IPS-20b (cell line): ENCODE measurements around the gene KIAA0040.

Experiments
- H3K27ac ChIP-seq: one replicate; pipeline ENCODE4 v1.5.1; 2013; ENCODE audit warnings: low read length
- H3K27me3 ChIP-seq: 2 replicates; pipeline ENCODE4 v1.6.1; 2013; ENCODE audit warnings: mild to moderate bottlenecking, low read length, inconsistent platforms; ENCODE audit not compliant: insufficient read depth
- H3K36me3 ChIP-seq: 2 replicates; pipeline ENCODE4 v1.6.1; 2013; ENCODE audit warnings: low read depth, mild to moderate bottlenecking, inconsistent platforms, low read length, moderate library complexity; ENCODE audit not compliant: insufficient read depth
- H3K4me1 ChIP-seq: 2 replicates; pipeline ENCODE4 v1.6.1; 2013; ENCODE audit warnings: mild to moderate bottlenecking, control low read depth, inconsistent platforms, low read length, moderate library complexity; ENCODE audit not compliant: insufficient read depth
- H3K4me3 ChIP-seq: 2 replicates; pipeline ENCODE4 v1.5.1; 2013; ENCODE audit warnings: mild to moderate bottlenecking, low read length, inconsistent platforms
- H3K9ac ChIP-seq: 2 replicates; pipeline ENCODE4 v1.6.1; 2013; ENCODE audit warnings: low read depth, mild to moderate bottlenecking, inconsistent platforms, low read length, moderate library complexity
- H3K9me3 ChIP-seq: 2 replicates; pipeline ENCODE4 v1.6.1; 2013; ENCODE audit warnings: mild to moderate bottlenecking, low read depth, low read length, inconsistent platforms; ENCODE audit not compliant: insufficient read depth

The KIAA0040 gene

GRCh38 chr1:175192630-175193526 lies at the start of gene KIAA0040:
KIAA0040 (minus strand) TSS chr1:175192776; CDS start chr1:175161013, 31,763 bp downstream.
- H3K4me1 ChIP-seq, result peaks cover 6% of the 10 kb centered on the region; the same call in 1 of the 2 replicates
- H3K27ac ChIP-seq, result no peak within 1 kb of the TSS
- no peaks in the 10 kb centered on the region for H3K9me3 ChIP-seq
- peaks cover 47% of the 10 kb centered on the region for H3K27me3 ChIP-seq
- no peaks in the 10 kb centered on the region for H3K36me3 ChIP-seq
- H3K9ac ChIP-seq, result peak within 1 kb of the TSS; percentile 60; the same call in 1 of the 2 replicates
- H3K4me3 ChIP-seq, result peak within 1 kb of the TSS; percentile 86

DNA sequence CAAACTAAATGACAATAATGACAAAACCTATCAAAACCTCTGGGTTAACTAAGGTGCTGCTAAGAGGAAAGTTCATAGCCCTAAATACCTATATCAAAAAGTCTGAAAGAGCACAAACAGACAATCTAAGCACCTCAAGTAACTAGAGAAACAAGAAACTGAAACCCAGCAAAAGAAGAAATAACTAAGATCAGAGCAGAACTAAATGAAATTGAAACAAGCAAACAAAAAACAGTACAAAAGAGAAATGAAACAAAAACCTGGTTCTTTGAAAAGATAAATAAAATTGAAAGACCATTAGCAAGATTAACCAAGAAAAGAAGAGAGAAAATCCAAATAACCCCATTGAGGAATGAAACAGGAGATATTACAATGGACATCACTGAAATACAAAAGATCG lies 44.8 kb upstream of the KIAA0040 start:
- Histone ChIP-seq H3K4me1 (0 out of 2 replicates have a peak, but pooled peaks cover 2% of the 10 kb centered on the region), H3K27ac (no peak overlapping the region), H3K9me3 (no peaks in the 10 kb centered on the region), H3K9ac (no peak overlapping the region), H3K27me3 (no peaks in the 10 kb centered on the region), H3K4me3 (no peak overlapping the region), H3K36me3 (no peaks in the 10 kb centered on the region)

DNA sequence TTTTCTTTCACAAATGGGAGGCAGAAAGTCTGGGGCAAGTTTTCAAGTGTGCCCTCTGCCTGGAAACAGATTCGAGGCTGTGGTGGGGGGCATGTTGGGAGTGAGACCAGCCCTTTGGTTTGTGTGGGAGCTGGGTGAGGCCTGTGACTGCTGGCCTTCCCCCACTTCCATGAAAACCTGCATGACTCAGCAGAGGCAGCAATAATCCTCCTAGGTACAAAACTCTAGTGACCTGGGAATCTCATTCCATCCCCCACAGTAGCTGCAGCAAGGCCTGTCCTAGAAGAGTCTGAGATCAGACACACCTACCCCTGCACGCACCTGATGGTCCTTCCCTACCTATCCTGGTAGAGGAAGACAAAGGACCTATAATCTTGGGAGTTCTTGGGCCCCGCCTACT lies 42.1 kb upstream of the KIAA0040 start:
- Histone ChIP-seq H3K27ac (no peak overlapping the region), H3K4me1 (peaks cover 5% of the 10 kb centered on the region; the same call in 1 of the 2 replicates), H3K4me3 (no peak overlapping the region), H3K9me3 (no peaks in the 10 kb centered on the region), H3K27me3 (no peaks in the 10 kb centered on the region), H3K36me3 (no peaks in the 10 kb centered on the region), H3K9ac (no peak overlapping the region)

DNA sequence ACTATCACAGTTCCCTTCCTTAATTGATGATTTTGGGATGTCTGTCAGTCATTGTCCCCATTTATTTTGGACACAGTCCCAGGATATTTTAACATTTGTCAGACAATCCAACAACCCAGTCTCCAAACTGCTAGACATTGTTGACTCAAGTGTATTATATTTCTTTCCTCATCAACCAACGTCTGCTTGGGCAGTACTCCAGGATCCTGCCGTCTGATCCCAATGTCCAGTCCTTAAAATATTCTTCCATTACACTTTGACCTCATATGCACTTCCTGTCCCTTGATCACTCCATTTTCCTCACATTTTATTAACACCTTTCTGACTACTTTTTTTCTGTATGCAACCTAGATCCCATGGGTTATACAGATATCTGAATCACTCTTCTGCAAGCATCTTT lies 39.8 kb upstream of the KIAA0040 start:
- Histone ChIP-seq H3K4me3 (no peak overlapping the region), H3K27ac (no peak overlapping the region), H3K36me3 (no peaks in the 10 kb centered on the region), H3K27me3 (no peaks in the 10 kb centered on the region), H3K9me3 (no peaks in the 10 kb centered on the region), H3K4me1 (peaks cover 5% of the 10 kb centered on the region; the same call in 1 of the 2 replicates), H3K9ac (no peak overlapping the region)

- Histone ChIP-seq H3K27me3 (no peaks in the 10 kb centered on the region), H3K9ac (no peak overlapping the region), H3K9me3 (no peaks in the 10 kb centered on the region), H3K4me3 (no peak overlapping the region), H3K36me3 (no peaks in the 10 kb centered on the region), H3K4me1 (peaks cover 11% of the 10 kb centered on the region; the same call in 1 of the 2 replicates), H3K27ac (no peak overlapping the region)
Measured at GRCh38 chr1:175225805-175226129, 33.2 kb upstream of the KIAA0040 start.

- Histone ChIP-seq H3K4me1 (peaks cover 8% of the 10 kb centered on the region), H3K4me3 (no peak overlapping the region), H3K36me3 (no peaks in the 10 kb centered on the region), H3K27me3 (no peaks in the 10 kb centered on the region), H3K9ac (no peak overlapping the region), H3K27ac (no peak overlapping the region), H3K9me3 (no peaks in the 10 kb centered on the region)
Measured at GRCh38 chr1:175222296-175222938, 29.8 kb upstream of the KIAA0040 start.

GRCh38 chr1:175221557-175222175 lies 29.1 kb upstream of the KIAA0040 start:
- Histone ChIP-seq H3K4me3 (peak overlapping the region; percentile 3; the same call in 1 of the 2 replicates), H3K9me3 (no peaks in the 10 kb centered on the region), H3K27me3 (no peaks in the 10 kb centered on the region), H3K27ac (no peak overlapping the region), H3K4me1 (peaks cover 8% of the 10 kb centered on the region), H3K36me3 (no peaks in the 10 kb centered on the region), H3K9ac (no peak overlapping the region)

DNA sequence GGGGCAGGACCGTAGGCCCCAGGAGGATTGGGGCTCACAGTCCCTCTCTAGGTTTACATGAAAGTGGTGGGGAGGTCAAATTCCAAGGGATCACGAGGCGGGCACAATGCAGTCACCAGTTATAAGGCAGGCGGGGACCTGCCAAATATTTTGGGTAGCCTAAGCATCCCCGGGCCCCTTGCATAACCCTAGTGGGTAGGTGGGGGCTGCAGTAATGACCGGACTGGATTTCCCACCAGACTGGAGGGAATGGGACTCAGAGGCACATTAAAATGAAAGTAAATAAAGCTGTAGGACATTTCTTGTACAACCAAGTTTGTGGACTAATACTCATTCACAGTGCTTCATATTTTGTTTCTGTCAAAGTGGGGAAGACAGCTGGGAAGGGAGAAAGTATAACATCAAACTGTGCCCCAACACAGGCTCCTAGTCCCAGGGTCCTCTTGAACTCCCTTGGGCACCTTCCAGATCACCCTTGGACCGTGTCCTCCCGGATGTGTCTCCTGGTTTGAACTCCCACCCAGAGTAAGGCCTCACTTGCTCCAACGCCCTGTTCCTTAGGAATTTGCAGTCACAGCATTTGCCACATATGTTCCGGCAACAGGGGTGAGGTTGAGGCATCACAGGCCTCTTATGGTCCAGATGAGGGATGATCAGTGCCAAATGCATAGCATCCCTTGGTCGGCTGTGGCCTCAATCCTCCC lies 28.4 kb upstream of the KIAA0040 start:
- no peaks in the 10 kb centered on the region for H3K27me3 ChIP-seq

DNA sequence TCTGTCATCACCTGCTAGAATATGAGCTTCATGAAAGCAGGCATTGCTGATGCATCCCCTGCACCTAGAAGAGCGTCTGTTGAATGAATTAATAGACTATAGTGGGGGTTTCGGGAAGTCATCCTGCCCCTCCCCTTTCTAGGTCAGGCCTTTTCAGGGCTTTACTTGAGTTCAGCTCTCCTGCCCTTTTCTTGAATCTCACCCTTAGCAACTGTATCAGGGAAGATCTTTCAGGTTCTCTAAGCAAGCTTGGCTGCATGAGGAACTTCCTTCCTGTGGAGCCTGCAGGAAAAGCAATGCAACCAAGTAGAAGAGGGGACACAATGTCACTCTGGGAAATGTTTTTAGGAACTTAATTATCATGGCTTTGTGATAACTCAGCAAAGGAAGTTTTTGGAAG lies 27.2 kb upstream of the KIAA0040 start:
- Histone ChIP-seq H3K9ac (no peak overlapping the region), H3K27ac (no peak overlapping the region), H3K9me3 (no peaks in the 10 kb centered on the region), H3K27me3 (no peaks in the 10 kb centered on the region), H3K4me1 (peaks cover 8% of the 10 kb centered on the region), H3K4me3 (no peak overlapping the region), H3K36me3 (no peaks in the 10 kb centered on the region)

More for the DNA sequence above, 28.4 kb upstream of the KIAA0040 start:
- no peak overlapping the region for H3K27ac ChIP-seq
- no peaks in the 10 kb centered on the region for H3K36me3 ChIP-seq
- H3K4me1 ChIP-seq, result peaks cover 8% of the 10 kb centered on the region
- H3K4me3 ChIP-seq, result peak overlapping the region; percentile 3; the same call in 1 of the 2 replicates
- H3K9me3 ChIP-seq, result no peaks in the 10 kb centered on the region
- no peak overlapping the region for H3K9ac ChIP-seq

- Histone ChIP-seq H3K4me1 (peaks cover 8% of the 10 kb centered on the region), H3K4me3 (no peak overlapping the region)
Measured at GRCh38 chr1:175218786-175219434, 26.3 kb upstream of the KIAA0040 start.

More at GRCh38 chr1:175218786-175219434, 26.3 kb upstream of the KIAA0040 start:
- no peak overlapping the region for H3K9ac ChIP-seq
- no peaks in the 10 kb centered on the region for H3K9me3 ChIP-seq
- no peaks in the 10 kb centered on the region for H3K36me3 ChIP-seq
- H3K27ac ChIP-seq, result no peak overlapping the region
- no peaks in the 10 kb centered on the region for H3K27me3 ChIP-seq
